Cardiac septum (tissue), 1 donor: ENCODE results near the gene BCL7C. TPM values are rescaled to one million over a fixed set of nuclear protein-coding genes. Genes with fewer than 3 reads are reported as not detected.
"Not testable (repeated sequence)": the region's sequence is repeated elsewhere in the genome, so short reads cannot be mapped to it uniquely, and the experiment has no call there.

Experiments
- DNase-seq: peaks from one replicate; pipeline ENCODE4 v3.0.0-alpha.2; 2020; ENCODE audit warnings: low spot score
- intact Hi-C: fragments of 100-400 bp; cut with DNase I; formaldehyde crosslinking; loops from one replicate; pipeline ENCODE4 v1.14.0; 2022
- total RNA-seq: library from RNA; stranded (reverse); fragmentation: NEBNext Ultra II Directional; extraction: Animal tissue kit (Norgen Biotek cat#: 25700); gene quantifications from one replicate; pipeline ENCODE4 v1.2.1, GENCODE V29; 2021
- donor health status: DM: no; HTN: no; CAD: no.

The BCL7C gene
- total RNA-seq, 1 donor from 2014 or later, result 27.6 TPM

DNA sequence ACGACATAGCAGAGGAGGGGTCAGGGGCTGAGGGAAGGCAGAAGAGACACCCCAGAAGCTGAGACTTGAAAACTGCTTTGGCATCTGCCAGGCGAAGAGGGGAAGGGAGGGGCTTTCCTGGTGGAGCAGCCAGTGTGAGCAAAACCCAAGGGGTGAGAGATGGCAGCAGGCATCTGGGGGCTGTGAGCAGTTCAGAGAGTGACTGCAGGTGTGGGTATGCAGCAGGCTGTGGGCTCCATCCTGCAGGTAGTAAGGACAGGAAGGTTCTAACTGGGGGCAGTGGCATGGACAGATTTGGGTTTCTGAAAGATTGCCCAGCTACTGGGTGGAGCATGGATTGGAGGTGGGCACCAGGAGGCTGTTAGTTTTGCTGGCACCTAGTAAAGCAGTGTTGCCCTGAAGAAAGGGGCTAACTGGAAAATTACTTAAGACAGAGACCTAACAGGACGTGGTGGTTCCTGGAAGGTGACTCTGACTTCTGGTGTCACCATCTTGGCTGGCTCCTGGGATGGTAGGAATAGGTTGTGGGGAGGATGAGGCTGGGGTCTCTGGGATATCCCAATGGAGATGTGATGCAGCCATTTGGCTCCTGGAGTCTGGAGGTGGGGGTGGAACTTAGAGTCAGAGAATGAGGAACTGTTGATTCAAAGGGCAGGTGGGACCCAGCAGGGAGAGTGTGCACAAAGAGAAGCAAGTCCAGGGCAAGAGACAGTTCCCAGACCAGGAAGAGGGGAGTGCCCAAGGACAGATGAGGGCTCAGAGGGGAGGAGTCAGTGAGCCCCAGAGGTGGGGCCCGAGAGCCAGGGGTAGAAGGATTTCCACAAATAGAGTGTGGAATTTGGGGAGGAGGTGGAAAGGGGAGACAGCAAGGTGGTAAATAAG is 11.2 kb downstream of the BCL7C start:
- DNase-seq, result no peak
- intact Hi-C loops, result no loop called here

DNA sequence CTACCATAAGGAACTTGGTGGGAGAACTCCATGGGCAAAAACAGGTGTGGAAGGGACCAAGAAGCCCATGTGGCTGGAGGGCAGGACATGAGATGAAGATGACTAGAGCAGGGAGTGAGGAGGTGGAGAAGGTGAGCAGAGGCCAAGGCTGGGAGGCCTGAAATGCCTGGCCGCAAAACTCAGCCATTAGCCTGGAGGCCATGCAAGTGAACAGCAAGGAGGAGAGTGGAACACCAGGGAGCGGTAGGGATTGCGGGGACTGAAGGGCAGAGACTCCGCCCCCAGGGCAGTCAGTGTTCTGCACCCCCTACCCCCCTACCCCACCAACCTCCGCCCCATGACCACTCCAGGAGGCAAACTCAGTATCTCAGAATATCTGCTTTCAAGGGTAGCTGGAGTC is 17.0 kb downstream of the BCL7C start:
- DNase-seq, result no peak
- intact Hi-C loops, result no loop called here

DNA sequence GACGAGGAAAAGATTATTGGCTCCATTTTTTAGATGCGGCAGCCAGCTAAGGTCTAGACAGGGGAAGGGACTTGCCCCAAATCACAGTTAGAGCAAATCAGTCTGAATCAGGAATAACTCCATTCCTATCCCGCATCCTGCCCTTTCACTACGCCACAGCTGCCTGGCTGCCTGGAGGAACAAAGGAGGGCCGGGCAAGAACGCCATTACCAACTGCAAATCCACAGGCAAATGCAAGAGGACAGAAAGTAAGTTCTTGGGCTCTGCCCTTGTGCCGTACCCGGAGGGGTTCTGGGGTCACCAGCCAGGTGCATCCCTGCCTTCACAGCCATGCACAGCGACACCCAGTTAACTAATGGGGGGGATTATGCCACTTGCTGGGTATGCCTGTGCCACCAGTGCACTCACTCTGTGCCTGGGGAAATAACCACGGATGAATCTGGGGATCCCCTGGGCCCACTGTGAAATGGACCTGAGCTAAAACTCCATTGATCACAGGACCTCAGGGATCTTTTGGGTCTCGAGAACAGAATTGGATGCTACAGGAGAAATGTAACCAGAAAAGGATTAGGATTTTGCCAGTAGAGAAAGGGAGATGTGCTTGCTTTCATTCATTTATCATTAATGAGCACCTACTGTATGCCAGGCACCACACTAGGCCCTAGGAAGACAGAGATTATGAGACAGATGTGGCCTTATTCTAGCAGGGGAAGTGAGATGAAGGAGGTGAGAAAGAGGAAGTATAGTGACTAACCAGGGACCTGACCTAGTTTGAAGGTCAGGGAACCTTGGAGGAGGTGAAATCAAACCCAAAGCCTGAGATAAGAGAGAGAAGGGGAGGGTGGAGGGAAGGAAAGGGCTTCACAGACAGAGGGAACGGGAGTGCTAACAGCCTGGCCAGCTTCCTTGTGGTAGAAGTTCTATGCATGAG is 17.7 kb downstream of the BCL7C start:
- intact Hi-C loops, result no loop called here
- no peak for DNase-seq

DNA sequence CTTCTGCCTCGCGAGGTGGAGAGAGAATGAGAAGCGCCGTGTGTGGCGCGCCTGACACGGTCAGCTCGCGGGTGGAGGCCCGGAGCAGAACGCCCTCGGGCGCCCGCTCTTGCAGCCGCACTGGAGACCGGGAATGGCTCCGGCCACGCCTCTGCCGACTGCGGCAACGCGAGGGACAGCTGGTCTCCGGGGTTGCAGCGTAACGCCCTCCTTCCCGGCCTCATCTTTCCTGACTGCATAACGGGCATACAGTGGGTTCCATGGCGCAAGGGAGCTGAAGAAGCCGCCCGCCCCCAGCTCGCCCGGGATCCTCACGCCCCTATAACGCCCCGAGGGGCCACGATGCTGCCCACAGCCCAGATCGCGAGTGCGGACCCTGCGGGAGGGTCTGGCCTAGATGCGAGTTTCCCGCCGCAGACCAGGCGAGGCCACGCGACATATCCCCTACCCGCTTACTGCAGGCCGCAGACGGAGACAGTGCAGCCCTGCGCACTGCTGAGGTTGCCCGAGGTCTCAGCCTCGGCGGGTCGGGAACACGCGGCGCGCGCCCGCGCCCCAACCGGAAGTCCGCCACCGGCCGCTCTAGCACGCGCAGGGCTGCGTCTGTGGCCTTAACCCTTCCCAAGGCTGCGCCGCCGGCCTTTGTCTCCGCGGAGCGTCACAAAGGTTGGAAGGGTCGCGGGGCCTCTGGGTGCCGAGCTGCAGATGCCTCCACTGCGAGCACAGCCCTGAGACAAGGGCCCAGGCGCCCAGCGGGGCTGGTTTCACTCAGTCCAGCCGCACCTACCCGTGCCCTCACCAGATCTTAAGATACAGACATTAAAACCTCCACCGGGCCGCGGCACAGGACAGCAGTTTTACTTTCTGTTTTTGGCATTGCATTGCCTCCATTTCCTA is 18.8 kb downstream of the BCL7C start:
- intact Hi-C loops, result loop anchor here (5.0 kb wide), 1 partner anchor 98 kb away; no protein-coding TSS in a partner anchor
- DNase-seq, result peak; percentile 97

DNA sequence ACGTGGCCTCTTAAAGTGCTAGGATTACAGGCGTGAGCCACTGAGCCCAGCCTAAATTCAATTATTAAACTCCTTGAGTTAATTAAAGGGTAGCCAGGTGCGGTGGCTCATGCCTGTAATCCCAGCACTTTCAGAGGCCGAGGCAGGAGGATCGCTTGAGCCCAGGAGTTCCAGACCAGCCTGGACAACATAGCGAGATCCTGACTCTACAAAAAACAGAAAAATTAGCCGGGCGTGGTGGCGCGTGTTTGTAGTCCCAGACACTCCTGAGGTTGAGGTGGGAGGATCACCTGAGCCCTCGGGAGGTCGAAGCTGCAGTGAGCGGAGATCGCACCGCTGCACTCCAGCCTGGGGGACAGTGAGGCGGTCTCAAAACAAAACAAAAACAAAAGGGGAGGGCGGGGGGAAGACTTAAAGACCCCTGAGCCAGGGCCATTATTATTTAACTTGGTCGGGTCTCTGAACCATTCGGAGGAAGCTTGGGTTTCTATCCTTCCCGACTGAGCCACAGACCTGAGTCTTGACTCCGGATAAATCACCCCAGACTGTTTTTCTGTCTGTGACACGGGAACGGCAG is 19.5 kb downstream of the BCL7C start:
- intact Hi-C loops, result loop anchor here (5.0 kb wide), 1 partner anchor 97 kb away; no protein-coding TSS in a partner anchor
- DNase-seq, result no peak

DNA sequence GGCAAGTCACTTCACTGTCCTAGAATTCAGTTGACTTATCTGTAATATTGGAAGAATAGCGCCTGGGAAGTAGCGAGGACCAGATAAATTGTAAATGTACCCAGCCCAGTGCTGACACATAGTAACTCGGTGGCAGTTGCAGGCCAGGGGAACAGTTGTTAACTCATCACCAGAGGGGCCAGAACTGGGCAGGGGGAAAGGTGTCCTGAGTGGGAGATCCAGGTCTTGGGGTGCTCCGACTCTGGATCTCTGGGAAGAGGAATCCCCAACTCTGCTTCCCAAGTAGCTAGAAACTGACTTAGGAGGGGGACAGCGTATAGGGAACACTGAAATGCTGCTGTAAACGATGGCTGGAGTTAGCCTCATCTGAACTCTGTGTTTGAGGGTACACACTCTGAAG is 23.0 kb downstream of the BCL7C start:
- DNase-seq, result no peak
- intact Hi-C loops, result loop anchor here (5.0 kb wide), 1 partner anchor 94 kb away; no protein-coding TSS in a partner anchor

DNA sequence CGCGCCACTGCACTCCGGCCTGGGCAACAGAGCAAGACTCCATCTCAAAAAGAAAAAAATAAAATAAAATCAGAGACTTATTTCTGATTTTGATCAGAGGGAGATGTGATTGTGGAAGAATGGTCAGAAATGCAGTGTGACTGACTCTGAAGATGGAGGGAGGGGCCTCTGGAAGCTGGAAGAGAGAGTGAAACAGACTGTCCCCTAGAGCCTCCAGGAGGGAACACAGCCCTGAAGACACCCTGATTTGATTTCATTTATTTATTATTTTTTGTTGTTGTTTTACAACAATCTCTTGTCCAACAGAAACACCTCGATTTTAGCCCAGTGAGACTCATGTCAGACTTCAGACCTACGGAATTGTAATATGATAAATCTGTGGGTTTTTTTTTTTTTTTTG is 26.1 kb downstream of the BCL7C start:
- no peak for DNase-seq
- intact Hi-C loops, result no loop called here

DNA sequence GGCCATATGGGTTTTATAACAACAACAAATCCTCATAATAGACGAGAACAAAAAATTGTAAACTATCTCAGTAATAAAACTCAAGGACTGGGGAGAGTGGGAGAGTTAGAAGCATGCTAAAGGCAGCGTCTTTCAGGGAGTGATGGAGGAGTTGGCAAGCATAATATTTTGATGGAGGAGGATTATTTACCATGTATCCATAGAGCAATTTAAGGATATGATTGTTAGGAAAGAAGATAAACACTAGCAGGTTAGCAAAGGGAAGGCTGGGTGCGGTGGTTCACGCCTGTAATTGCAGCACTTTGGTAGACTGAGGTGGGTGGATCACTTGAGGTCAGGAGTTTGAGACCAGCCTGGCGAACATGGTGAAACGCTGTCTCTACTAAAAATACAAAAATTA is 27.8 kb downstream of the BCL7C start:
- intact Hi-C loops, result no loop called here
- DNase-seq, result no peak

DNA sequence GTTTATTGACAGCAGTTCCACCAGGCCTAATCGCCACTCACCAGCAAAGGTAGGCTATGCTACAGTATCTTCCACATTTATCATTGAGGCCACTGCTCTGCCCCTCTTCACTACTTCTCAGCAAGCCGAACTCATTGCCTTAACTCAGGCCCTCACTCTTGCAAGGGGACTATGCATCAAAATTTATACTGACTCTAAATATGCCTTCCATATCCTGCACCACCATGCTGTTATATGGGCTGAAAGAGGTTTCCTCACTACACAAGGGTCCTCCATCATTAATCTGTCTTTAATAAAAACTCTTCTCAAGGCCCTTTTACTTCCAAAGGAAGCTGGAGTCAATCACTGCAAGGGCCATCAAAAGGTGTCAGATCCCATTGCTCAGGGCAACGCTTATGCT is 30.7 kb downstream of the BCL7C start:
- intact Hi-C loops, DNase-seq: not testable (repeated sequence)

DNA sequence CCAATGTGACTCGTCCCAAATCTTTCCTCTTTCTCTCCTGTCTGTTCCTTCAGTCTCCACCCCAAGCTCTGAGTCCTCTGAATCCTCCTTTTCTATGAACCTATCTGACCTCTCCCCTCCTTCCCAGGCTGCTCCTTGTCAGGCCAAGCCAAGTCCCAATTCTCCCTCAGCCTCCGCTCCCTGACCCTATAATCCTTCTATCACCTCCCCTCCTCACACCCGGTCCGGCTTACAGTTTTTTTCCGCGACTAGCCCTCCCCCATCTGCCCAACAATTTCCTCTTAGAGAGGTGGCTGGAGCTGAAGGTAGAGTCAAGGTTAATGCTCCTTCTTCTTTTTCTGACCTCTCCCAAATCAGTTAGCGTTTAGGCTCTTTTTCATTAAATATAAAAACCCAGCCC is 33.1 kb downstream of the BCL7C start:
- DNase-seq, intact Hi-C loops: not testable (repeated sequence)

DNA sequence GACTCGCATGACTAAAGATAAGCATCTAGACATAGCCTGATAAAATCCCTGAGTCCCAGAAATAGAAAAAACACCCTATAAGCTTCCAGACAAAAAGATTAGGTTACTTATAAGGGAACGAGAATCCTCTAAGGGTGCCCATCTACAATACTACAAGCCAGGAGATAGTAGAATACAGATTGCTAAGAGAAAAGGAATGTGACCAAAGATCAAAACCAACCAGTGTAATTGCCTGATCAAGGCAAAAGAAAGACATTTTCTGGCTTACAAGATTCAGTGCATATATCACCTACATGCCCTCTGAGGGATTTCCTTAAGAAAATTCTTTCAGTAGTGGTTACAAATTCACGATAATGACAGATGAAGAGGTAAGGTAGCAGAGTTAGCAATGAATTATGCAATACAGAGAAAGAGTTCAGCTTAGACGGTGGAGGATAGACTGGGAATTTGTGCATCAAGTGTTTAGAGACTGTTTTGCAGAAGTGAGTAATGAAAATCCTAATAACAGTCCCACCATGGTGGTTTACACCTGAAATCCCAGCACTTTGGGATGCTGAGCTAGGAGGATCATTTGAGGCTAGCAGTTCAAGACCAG is 35.0 kb downstream of the BCL7C start:
- DNase-seq, result no peak
- intact Hi-C loops, result no loop called here

DNA sequence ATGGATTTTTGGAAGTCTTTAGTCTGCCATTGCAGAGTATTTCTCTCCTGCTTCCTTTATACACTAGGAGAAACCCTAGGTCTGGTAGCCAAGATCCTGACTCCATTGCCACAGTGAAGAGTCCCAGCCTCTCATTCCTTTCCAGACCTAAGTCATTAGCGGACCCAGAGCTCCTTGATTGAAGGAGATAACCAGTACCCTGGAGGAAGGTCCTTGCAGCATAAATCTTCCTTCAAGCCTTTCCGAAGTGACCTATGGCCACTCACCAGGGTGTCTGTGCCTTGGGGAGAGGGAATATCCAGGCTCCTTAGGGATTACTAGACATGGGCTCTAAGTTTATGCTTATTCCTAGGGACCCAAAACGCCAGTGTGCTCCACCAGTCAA is 35.8 kb downstream of the BCL7C start:
- intact Hi-C loops, result no loop called here
- DNase-seq, result no peak

DNA sequence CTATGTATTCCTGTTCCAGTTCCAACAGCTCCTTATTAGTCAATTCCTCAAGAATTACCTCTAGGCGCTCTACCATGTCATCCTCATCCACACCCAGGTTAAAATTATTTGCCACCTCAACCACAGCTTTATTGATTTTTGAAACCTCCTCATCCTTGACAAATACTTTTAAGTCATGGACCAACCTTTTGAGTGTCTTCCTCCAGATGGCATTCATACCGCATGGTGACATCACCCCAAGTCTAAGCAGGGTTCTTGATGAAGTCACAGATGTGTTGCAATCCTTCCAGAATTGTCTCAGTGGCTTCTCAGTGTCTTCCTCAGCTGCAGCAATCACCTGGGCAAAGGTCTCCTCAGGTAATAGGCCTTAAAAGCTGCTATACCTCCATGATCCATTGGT is 40.1 kb downstream of the BCL7C start:
- DNase-seq, result no peak
- intact Hi-C loops, result no loop called here

DNA sequence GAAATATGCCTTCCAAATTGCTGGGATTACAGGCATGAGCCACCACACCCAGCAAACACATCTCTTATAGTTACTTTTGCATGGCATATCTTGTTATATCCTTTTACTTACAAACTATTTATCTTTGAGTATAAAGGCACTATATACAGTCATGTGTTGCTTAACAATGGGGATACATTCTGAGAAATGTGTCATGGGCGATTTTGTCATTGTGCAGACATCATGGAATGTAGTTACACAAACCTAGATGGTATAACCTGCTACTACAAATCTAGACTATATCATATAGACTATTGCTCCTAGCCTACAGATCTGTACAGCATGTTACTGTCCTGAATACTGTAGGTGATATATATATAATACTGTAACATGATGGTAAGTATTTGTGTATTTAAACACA is 43.6 kb downstream of the BCL7C start:
- DNase-seq, result no peak
- intact Hi-C loops, result no loop called here

DNA sequence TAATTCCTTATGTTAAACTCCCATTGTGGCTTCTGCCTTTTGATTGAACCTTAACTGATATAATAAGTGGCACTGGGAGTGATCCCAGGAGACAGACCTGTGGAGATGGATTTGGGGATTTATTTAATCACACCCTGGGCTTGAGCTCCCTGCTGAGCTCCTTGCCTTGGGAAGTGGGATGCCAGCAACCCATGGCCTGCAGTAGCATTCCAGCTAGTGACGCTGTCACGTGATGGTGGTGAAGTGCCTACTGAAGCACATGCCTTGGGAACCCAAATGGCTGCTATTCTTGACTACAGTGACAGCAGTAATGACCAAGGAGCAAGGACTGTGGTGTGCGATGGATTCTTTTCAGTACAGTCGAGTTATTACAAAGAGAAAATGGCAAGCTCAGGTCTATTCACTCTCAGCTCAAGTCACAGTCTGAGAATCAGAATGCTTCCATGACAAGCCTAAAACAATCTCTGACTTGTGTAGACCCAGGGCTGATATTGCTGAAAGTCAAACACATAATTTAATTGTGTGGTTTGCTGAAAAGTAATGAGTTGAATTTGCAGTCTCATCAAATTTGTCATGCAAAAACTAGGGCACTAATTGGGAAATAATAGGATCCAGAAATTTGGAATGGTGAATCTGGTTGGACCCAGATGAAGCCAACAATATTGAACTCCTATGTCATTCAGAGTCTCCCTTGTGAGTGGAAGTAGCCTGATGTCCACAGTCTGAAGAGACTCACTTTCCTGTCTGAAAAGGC is 47.1 kb downstream of the BCL7C start:
- intact Hi-C loops, result no loop called here
- DNase-seq, result no peak

DNA sequence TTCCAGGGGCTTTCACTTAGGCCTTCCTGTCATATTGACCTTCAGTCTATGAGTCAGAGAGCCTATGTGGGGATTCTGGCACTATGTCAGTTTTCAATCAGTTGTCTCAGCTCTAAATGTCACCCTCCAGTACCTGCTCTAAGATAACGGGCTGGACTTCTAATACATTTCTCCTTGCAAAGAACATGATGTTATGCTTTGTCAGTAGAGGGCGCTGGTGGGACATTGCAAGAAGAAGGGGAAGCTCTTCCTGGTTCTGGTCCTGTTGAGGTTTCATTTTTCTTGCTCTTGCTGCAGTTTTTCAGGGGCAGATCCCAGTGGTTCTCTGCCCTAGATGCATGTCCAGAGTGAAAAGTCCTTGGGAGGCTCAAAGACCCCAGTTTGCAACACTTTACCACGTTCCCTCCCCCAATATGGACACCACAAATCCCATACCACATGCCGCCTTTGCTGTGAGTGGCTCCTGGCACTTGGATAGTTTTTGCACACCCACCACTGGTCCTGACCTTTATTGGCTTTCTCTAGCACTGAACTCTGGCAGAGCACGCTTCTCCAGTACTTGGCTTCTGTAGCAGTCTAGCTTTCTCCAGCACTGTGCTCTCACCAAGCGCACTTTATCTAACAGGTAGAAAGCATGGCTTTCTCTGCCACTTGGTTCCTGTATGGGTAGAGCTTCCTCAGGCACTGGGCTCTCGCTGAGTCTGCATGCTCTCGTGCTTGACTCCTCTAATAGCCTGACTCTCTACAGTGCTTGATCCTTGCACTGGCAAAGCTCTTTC is 49.0 kb downstream of the BCL7C start:
- intact Hi-C loops, result loop anchor here (1.0 kb wide), 2 partner anchors 57 to 76 kb away; no protein-coding TSS in a partner anchor
- peak; percentile 79 for DNase-seq

DNA sequence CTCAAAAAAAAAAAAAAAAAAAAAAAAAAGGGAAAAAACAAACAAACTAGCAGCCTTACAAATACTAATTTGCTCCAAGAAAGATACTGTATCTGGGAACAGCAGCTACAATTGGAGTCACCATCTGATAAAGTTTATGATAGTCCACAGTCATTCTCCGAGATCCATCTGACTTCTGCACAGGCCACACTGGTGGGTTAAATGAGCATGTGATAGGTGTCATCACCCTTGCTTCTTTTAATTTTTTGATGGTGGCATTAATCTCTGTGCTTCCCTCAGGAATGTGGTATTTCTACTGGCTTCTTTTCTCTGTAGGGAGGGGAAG is 49.6 kb downstream of the BCL7C start:
- DNase-seq, result no peak
- intact Hi-C loops, result loop anchor here (1.0 kb wide), 1 partner anchor 58 kb away; no protein-coding TSS in a partner anchor
